NOMO-1 treated with dmso at 0.1 percent for 144 hours (cell line): ENCODE measurements around the gene PA2G4.
"Not testable (repeated sequence)": the region's sequence is repeated elsewhere in the genome, so short reads cannot be mapped to it uniquely, and the experiment has no call there.

Experiments used
- DNase-seq: peaks from one replicate; lab custom pipeline; 2025; ENCODE audit not compliant: unreplicated experiment; lab: John Stamatoyannopoulos, UW

PA2G4 gene

DNA sequence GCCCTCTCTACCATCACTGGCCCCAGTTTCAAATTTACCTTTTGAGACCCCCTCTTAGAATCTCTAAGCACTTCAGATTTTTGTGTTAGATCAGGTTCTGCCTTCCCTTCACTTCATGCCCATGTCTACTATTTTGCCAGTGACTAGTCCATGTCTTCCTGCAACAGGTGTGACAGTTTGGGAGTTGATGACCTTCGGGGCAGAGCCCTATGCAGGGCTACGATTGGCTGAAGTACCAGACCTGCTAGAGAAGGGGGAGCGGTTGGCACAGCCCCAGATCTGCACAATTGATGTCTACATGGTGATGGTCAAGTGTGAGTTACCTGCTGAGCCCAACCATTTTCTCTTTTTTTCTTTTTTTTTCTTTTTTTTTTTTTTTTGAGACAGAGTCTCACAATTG, 5.8 kb upstream of the PA2G4 start:
- no peak for DNase-seq

DNA sequence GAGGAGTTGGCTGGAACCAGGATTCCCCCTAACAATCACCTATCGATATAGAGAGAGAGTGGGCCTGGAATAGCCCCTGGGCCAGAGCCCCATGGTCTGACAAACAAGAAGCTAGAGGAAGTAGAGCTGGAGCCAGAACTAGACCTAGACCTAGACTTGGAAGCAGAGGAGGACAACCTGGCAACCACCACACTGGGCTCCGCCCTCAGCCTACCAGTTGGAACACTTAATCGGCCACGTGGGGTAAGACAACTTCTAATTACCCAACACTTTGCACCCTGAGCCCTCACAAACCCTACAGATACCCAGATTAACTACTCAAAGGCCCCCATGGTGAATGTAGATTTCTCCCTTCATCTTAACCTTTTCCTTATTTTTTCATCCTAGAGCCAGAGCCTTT, 4.6 kb upstream of the PA2G4 start:
- DNase-seq: no peak

DNA sequence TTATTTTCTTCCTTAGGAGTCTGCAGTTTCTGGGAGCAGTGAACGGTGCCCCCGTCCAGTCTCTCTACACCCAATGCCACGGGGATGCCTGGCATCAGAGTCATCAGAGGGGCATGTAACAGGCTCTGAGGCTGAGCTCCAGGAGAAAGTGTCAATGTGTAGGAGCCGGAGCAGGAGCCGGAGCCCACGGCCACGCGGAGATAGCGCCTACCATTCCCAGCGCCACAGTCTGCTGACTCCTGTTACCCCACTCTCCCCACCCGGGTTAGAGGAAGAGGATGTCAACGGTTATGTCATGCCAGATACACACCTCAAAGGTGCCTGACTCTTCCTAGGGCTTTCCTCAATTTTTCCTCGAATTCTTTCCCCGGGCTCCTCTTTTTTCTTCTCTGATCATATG, 3.3 kb upstream of the PA2G4 start:
- DNase-seq: no peak

DNA sequence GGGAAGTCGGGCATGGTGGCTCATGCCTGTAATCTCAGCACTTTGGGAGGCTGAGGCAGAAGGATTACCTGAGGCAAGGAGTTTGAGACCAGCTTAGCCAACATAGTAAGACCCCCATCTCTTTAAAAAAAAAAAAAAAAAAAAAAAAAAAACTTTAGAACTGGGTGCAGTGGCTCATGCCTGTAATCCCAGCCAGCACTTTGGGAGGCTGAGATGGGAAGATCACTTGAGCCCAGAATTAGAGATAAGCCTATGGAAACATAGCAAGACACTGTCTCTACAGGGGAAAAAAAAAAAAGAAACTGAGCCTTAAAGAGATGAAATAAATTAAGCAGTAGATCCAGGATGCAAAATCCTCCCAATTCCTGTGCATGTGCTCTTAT, 1.7 kb upstream of the PA2G4 start:
- DNase-seq: no peak

DNA sequence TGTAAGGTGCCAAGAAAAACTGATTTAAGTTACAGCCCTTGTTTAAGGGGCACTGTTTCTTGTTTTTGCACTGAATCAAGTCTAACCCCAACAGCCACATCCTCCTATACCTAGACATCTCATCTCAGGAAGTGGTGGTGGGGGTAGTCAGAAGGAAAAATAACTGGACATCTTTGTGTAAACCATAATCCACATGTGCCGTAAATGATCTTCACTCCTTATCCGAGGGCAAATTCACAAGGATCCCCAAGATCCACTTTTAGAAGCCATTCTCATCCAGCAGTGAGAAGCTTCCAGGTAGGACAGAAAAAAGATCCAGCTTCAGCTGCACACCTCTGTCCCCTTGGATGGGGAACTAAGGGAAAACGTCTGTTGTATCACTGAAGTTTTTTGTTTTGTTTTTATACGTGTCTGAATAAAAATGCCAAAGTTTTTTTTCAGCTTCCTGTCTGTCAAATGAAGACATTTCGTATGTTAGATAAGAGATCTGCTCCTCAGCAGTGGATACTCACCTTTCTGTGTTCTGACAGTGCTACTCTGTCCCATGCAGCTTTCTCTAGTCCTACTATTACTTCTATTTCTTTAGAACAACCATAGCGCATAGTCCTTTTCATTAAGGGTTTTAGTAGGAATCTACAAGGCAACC, 1.2 kb upstream of the PA2G4 start:
- no peak for DNase-seq

DNA sequence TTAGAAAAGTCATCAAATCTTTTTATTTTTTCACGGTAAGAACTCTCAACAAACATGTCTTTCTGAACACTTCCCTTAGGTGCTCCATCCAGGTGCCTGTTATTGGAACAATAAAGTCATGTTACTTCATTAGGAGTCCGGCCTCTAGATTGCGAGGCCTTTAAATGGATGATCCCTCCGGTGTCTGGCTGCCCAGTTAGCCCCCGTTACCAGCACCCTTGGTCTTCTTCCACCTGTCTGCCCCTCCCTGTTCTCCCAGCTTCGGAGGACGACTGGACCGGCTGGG, 593 bp upstream of the PA2G4 start:
- DNase-seq: no peak

DNA sequence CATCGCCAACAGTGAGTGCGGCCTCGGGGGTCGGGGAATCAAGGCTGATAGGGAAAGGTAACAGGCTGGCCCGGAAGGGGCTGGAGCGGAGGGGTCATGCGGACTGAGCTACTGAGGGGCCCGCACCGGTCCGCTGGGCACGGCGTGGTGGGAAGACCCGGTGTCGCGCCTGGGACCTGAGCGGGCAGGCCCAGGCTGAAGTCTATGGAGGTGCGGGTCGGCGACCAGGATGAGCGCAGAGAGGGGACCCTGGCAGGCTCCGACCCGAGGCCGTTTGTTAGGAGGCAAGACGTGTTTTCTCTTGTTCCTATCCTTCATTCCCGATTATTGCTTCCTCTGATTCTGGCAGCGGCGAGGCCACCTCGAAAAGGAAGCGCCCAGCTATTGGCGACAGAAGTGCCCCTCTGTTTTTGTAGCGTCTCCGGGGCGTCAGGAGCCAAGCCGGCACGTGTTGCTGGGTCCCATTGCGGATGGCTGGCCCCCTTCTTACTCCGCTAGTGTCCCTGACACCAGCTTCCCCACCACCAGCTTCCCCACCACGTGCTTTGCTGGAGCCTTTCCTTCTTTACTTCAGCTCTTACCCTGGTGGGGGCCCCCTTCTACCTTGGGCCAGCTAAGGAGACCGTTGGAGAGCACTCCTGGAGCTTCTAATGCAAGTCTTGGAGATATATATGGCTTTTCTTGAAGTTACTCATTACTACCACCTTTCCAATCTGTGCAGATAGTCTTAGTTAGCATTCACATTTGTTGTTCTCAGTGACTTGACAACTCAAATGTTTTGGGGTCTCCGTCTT, 653 bp downstream of the PA2G4 start:
- no peak for DNase-seq

DNA sequence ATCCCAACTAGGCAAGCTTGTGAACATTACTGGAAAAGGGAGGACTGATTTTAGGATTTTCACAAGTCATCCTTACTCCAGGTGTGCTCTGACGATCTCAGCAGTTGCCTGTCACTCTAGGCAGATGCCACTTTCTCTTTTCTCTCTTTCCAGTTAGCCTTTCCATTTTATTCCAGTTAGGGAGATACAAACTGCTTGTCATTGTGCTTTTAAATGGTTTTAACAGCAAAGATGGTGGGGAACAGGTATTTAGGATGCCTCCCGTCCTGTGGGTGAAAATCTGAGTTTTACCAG, 1.2 kb downstream of the PA2G4 start:
- no peak for DNase-seq

DNA sequence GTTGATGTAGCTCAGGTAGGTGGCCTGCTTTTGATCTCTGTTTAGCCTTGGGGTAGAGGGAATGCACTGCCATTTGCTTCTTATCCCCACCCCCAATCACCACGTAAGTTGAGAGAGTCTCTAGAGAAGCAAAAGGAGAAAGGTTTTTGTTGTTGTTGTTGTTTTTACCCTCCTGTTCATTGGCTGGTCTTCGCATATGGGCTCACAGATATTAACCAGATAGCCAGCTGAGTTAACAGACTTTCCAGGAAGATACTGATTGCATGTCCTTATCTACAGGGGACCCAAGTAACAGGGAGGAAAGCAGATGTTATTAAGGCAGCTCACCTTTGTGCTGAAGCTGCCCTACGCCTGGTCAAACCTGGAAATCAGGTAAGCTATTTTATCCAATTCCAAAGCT, 2.9 kb downstream of the PA2G4 start:
- DNase-seq: no peak

DNA sequence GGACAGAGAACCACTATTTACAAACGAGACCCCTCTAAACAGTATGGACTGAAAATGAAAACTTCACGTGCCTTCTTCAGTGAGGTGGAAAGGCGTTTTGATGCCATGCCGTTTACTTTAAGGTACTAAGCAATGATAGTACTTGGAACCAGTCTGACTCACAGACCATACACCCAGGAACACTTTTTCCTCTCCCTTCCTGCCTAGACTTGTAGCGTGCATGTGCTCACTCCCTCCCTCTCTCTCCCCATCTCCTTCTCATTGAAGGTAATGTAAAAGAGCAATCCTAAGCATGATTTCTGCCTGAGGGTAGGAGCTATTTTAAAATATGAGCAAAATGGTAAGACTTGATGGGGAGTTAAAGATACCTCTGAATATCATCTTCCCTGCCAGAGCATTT, 6.2 kb downstream of the PA2G4 start:
- DNase-seq: no peak

DNA sequence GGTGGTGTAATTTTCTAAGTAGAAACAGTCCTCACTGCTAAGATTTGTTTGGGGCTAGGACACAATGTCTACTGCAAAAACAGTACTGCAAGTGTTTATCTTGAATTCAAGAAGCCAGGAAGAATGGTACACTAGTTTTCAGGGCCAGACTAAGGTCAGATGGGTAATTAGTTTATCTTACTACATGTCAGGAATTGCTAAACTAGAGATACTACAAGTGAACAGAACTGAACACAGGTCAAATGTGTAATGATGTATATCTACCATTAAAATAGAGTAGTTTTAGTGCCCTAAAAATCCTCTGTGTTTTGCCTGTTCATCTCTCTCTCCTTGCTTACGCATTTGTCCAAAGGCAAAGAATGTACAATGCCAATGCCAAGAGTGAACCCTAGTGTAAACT, 9.7 kb downstream of the PA2G4 start:
- no peak for DNase-seq

DNA sequence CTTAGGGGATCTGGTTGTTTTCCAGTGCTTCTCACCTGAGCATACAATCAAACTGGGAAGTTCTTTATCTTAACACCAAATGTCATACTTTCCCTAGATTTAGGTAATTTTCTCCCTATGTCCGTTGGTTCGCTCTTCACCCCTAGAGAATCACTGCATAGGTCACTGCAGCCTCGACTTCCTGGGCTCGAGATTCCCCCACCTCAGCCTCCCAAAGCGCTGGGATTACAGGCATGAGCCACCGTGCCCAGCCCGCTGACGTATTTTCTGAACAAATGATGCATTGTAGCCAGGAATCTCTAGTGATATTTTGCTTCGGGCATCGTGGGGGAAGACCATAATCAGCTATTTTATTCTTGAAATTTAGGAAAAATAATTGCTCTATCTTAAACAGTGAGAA, 11.0 kb downstream of the PA2G4 start:
- no peak for DNase-seq

DNA sequence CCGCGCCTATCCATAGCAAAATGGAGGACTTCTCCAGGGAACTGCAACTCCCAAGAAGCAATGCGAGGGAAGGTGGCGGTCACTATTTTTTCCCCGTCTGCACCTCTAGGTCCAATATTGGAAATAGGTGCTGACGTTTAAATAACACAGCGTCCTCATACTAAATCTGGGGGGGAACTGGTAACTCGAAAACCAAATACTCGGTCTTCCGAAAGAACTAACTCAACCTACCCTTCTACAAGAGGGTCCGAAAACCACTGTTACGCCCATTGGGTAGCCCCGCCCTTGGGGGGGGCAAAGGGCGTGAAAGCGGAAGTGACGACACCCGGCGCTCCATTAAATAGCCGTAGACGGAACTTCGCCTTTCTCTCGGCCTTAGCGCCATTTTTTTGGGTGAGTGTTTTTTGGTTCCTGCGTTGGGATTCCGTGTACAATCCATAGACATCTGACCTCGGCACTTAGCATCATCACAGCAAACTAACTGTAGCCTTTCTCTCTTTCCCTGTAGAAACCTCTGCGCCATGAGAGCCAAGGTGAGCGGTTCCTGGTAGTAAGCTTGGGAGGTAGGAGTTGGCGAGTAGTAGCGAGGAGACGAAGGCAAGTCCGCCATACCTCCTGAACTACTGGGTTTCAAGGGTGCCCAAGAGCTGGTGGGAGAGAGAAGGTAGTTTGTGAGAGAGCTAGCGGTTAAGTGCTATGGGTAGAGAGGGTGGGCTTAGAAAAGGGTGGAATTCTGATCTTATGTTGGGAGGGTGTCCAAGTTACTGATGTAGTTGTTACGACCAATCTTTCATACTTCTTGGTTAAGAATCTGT, 12.1 kb downstream of the PA2G4 start, which contains the start of gene RPL41:
Gene RPL41, plus strand, starts transcription at position 367 of the 815 bp plus-strand sequence.
- peak; percentile 91 for DNase-seq

DNA sequence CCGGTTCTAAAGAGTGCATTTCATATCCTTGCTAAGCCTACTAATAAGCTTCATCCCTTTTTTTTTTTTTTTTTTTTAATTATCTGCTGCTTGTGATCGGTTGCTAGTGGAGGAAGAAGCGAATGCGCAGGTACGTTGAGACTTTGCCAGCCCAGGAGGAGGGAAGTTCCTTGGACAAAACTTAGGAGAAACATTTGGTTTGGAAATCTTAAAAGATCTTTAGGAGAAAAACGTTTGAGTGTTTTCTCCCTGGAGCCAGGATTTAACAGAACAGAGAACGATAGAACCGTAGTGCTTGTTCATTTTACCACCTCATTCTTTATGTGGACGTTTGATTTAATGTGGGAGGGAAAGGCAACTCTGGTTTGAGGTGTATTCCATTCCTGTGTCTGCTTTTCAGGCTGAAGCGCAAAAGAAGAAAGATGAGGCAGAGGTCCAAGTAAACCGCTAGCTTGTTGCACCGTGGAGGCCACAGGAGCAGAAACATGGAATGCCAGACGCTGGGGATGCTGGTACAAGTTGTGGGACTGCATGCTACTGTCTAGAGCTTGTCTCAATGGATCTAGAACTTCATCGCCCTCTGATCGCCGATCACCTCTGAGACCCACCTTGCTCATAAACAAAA, 12.8 kb downstream of the PA2G4 start:
- DNase-seq: not testable (repeated sequence)

DNA sequence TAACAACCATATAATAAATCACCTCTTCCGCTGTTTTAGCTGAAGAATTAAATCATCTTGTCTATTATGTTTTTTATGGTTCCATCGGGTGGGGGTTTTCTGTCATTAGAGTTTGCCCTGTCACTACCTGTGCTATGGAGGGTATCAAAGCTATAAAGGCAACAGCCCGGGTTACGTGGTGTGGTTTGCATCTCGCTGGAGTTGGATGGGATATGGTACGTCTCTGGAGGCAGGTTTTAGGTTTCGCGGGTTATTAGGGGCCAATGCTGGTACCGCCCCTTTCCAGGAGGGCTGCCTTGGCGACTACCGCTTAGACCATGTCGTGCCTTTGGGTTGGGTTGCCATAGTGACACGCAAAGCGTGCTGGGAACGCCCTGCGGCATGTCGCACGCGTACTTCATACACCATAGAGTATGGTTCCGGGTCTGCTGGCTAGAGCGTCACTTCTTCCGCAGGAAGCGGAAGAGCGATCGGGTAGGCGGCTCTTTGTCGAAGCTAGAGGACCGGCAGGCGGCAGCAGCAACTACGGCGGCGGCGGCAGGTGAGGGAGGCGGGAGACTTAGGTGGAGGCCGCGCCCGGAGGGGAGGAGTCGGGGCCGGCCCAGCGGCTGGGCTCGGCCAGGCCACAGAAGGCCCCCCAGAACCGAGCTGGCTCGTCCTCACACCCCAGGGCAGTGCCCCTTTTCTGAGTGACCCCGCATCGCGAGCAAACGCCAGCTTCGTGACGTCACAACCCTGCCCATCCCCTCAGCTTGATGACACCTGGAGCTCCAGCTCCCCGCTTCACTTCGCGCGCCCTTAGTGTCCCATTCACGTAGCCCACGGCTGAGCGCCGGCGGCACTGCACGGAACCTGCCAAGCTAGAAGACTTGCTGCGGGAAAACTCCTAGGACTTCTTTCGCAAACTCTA, 13.7 kb downstream of the PA2G4 start, which contains the start of gene ZC3H10:
Gene ZC3H10, plus strand, starts transcription at position 489 of the 910 bp plus-strand sequence. CDS start 2,297 bp downstream, outside the sequence.
- DNase-seq: peak; percentile 98

DNA sequence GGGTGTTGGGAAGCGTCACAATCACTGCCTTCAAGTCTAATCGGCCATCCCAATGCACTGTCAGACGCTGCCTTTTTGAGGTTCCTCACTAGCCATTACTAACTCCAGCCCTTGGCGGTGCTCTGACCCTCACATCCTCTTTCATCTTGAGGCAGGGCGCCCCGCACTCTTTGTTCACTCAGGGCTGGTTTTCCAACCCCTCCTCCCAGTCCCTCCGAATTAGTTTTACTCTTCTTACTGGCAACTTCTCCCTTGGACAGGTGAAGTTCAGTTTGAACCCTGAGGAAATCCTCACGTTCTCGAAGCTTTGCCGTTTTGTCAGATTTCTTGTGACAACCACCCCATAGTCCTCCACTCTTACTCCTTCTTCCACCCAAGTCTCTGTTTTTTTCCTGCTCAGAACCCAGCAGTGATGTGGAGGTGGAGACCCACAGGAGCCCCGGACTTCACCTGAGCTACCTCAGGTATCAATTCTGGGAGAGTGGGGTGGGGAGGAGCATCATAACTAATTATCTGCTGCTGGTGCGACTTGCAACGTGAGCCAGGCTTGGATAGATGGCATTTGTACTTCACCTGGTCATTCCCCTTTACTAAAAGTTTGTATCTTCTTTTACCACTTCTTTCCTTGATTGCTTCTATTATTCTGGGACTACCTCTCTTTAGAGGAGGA, 14.5 kb downstream of the PA2G4 start:
- DNase-seq: no peak

DNA sequence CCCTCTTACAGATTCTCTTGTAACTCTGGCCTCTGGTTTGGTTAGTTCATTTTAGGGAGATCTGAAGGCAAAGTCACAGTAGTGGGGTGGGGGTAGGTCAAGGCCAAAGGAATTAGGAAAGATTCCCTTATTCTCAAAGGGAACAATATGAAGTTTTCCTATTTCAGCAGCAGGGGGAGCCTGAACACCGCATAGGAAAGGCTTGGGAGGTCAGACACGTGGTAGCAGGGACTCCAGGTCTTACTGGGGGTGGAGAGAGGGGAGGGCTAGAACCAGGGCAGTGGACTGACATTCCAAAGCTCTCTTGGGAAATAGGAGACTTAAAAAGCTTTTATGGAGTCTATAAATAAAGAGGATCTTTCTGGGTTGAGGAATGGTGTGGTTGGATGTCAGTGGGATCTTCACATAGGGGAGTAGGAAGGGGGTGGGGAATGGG, 15.0 kb downstream of the PA2G4 start:
- peak; percentile 59 for DNase-seq

DNA sequence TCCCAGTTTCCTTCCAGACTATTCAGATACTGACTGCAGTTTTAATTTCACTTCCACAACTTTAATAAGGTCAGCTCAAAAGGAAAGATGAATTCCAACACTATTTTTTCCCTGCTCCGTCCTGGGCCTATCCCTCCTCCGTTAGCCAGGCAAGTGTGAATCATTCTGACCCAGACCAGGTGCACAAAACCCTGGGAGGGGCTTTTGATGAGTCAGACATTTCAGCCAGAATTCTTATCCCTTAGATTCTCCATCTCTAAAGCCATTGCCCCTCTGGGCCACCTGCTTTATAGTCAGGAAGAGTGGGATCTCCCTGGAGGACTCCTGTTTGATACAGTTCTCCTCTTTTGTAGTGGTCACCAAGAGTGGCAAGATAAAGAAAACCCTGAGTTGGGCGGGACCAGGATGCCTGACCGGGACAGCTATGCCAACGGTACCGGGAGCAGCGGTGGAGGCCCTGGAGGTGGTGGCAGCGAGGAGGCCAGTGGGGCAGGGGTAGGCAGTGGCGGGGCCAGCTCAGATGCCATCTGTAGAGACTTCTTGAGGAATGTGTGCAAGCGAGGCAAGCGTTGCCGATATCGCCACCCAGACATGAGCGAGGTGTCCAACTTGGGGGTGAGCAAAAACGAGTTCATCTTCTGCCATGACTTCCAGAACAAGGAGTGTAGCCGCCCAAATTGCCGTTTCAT, 15.9 kb downstream of the PA2G4 start:
- DNase-seq: no peak

DNA sequence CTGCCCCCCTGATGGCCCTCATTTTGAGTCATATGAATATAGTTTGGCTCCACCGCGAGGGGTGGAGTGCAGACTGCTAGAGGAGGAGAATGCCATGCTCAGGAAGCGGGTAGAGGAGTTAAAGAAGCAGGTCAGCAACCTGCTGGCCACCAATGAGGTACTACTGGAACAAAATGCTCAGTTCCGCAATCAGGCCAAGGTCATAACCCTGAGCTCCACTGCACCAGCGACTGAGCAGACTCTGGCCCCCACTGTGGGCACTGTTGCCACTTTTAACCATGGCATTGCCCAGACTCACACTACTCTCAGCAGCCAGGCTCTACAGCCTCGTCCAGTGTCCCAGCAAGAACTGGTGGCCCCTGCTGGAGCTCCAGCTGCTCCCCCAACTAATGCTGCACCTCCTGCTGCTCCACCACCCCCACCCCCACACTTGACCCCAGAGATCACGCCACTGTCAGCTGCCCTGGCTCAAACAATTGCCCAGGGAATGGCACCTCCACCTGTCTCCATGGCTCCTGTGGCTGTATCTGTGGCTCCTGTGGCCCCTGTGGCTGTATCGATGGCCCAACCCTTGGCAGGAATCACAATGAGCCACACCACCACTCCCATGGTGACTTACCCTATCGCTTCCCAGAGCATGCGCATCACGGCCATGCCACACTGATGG, 17.0 kb downstream of the PA2G4 start:
- DNase-seq: no peak
